ENCODE results near the gene PLA2R1.
"Not testable (repeated sequence)": the region's sequence is repeated elsewhere in the genome, so short reads cannot be mapped to it uniquely, and the experiment has no call there.

PLA2R1 gene

GRCh38 chr2:159976527-159977160, 85.8 kb downstream of the PLA2R1 start:
- no peak for DNase-seq

GRCh38 chr2:159973325-159973724, 89.1 kb downstream of the PLA2R1 start:
- DNase-seq = no peak

- no peak for DNase-seq
Observed at GRCh38 chr2:159971365-159972152, 90.9 kb downstream of the PLA2R1 start.

- DNase-seq = not testable (repeated sequence)
Observed at GRCh38 chr2:159970548-159970947, 91.9 kb downstream of the PLA2R1 start.

GRCh38 chr2:159968279-159968900, 94.0 kb downstream of the PLA2R1 start:
- no peak for DNase-seq

GRCh38 chr2:159963700-159964099, 98.7 kb downstream of the PLA2R1 start:
- no peak for DNase-seq

GRCh38 chr2:159962513-159962912, 99.9 kb downstream of the PLA2R1 start:
- not testable (repeated sequence) for DNase-seq

GRCh38 chr2:159961451-159961850, 101.0 kb downstream of the PLA2R1 start:
- DNase-seq = no peak

GRCh38 chr2:159961037-159961436, 101.4 kb downstream of the PLA2R1 start:
- no peak for DNase-seq

GRCh38 chr2:159960414-159960813, 102.0 kb downstream of the PLA2R1 start:
- no peak for DNase-seq

GRCh38 chr2:159959136-159959535, 103.3 kb downstream of the PLA2R1 start:
- DNase-seq = no peak

GRCh38 chr2:159953136-159953823, 109.1 kb downstream of the PLA2R1 start:
- DNase-seq = no peak

GRCh38 chr2:159946326-159946999, 116.0 kb downstream of the PLA2R1 start:
- DNase-seq = no peak

- DNase-seq = no peak
Observed at GRCh38 chr2:159944874-159945273, 117.5 kb downstream of the PLA2R1 start.

- DNase-seq = no peak
Observed at GRCh38 chr2:159942146-159942545, 120.3 kb downstream of the PLA2R1 start.

GRCh38 chr2:159941729-159942128, 120.7 kb downstream of the PLA2R1 start:
- no peak for DNase-seq

GRCh38 chr2:159939946-159940345, 122.5 kb downstream of the PLA2R1 start:
- DNase-seq = no peak

GRCh38 chr2:159938395-159938794, 124.0 kb downstream of the PLA2R1 start:
- DNase-seq = no peak

GRCh38 chr2:159936471-159936870, 125.9 kb downstream of the PLA2R1 start:
- no peak for DNase-seq

GRCh38 chr2:159933727-159934049, 128.7 kb downstream of the PLA2R1 start:
- DNase-seq = no peak

- no peak for DNase-seq
Observed at GRCh38 chr2:159933040-159933726, 129.2 kb downstream of the PLA2R1 start.

GRCh38 chr2:159926695-159927094, 135.7 kb downstream of the PLA2R1 start:
- no peak for DNase-seq
